Heart left ventricle (tissue), 16 donors: ENCODE data around the gene PLPPR1. TPM values are rescaled to one million over a fixed set of nuclear protein-coding genes. Genes with fewer than 3 reads are reported as not detected.

Source experiments
- ATAC-seq, 4 donors: fragments of 200-7000 bp; cut with Tn5 transposase; one replicate each; pipeline ENCODE4 v1.9.1; 2020 to 2022; ENCODE audit warnings: moderate library complexity in 4 of 4, mild to moderate bottlenecking in 3 of 4, moderate number of reproducible peaks in 1 of 4
- DNase-seq, 5 donors: peaks; one replicate each; pipeline ENCODE4 v3.0.0-alpha.2; 2020
- H3K27ac ChIP-seq, 12 donors: fragments of 200-600 bp; sonication (generic) in 4 of 12; one replicate each; pipeline versions ENCODE4 v1.5.0 to v1.8.0; 2016 to 2022; ENCODE audit warnings: mild to moderate bottlenecking in 2 of 12
- H3K27me3 ChIP-seq, 9 donors: fragments of 200-600 bp; sonication (generic) in 2 of 9; one replicate each; pipeline versions ENCODE4 v1.5.1 to v1.8.0; 2016 to 2022; ENCODE audit warnings: mild to moderate bottlenecking in 3 of 9
- H3K36me3 ChIP-seq, 9 donors: fragments of 200-600 bp; sonication (generic) in 2 of 9; one replicate each; pipeline versions ENCODE4 v1.5.0 to v1.8.0; 2018 to 2022; ENCODE audit warnings: mild to moderate bottlenecking in 2 of 9
- H3K4me1 ChIP-seq, 12 donors: fragments of 200-600 bp; sonication (generic) in 4 of 12; one replicate each; pipeline versions ENCODE4 v1.5.0 to v1.8.0; 2016 to 2022; ENCODE audit warnings: mild to moderate bottlenecking in 3 of 12
- H3K4me3 ChIP-seq, 12 donors: fragments of 200-600 bp; sonication (generic) in 4 of 12; one replicate each; pipeline versions ENCODE4 v1.5.0 to v1.8.0; 2017 to 2022; ENCODE audit warnings: mild to moderate bottlenecking in 9 of 12, moderate library complexity in 4 of 12
- H3K9me3 ChIP-seq, 12 donors: fragments of 200-600 bp; sonication (generic) in 4 of 12; one replicate each; pipeline versions ENCODE4 v1.5.0 to v1.8.0; 2016 to 2022; ENCODE audit warnings: mild to moderate bottlenecking in 1 of 12
- CTCF ChIP-seq, 12 donors: fragments of 200-600 bp; sonication (generic) in 4 of 12; IDR thresholded peaks; one replicate each; pipeline versions ENCODE4 v1.5.0 to v1.8.0; 2018 to 2022; ENCODE audit warnings: antibody characterized with exemption in 12 of 12, mild to moderate bottlenecking in 5 of 12
- POLR2A ChIP-seq, 2 donors: fragments of 450-650 bp; IDR thresholded peaks; one replicate each; pipeline ENCODE4 v1.6.1; 2017; ENCODE audit warnings: antibody characterized with exemption in 2 of 2, mild to moderate bottlenecking in 2 of 2, moderate library complexity in 2 of 2
- WGBS, 4 donors: extraction: QIAGEN DNeasy Blood & Tissue Kit in 2 of 4; methylation state at CpG; one replicate each; pipeline versions ENCODE4 v1.1.5 to v1.1.7; 2013 to 2018; 5-methylcytosine and 5-hydroxymethylcytosine counted together
- intact Hi-C, 10 donors: fragments of 100-400 bp; cut with DNase I; formaldehyde crosslinking; loops; one replicate each; pipeline versions ENCODE4 v1.11.1 to v1.14.2; 2022
- polyA plus RNA-seq, 2 donors: library from polyadenylated mRNA; stranded (reverse); fragments of 200-250 nt; gene quantifications; one replicate each; pipeline ENCODE4 v1.2.3, GENCODE V29; 2013
- total RNA-seq, 9 donors: library from RNA; depleted of rRNA in 2 of 9; stranded (reverse); fragments of >200 nt in 2 of 9; fragmentation: NEBNext Ultra II Directional in 3 of 9; extraction: Animal tissue kit (Norgen Biotek cat#: 25700) in 3 of 9; gene quantifications; one replicate each; pipeline versions ENCODE4 v1.1.0 to v1.2.4, GENCODE V29; 2016 to 2023
- donor health status: ischemic (EF 13 %, LVEDD 7.1; RV severe dilation, severe dysfunction).
- donor health status: healthy with polysubstance abuse.
- donor health status: DM: no; HTN: yes; CAD: no.
- donor health status: DM: no; HTN: no; CAD: no.
- donor health status: ischemic (EF 25% LVEDD 6.9; RV normal size, moderate dysfunction).
- donor health status: ischemic (EF 25% LVEDD 5.7; RV mildly dilated, moderate dysfunction).
- donor health status: healthy.
- donor health status: DM: yes; HTN: yes; CAD: no.
- donor health status: ischemic (EF 35%, LVEDD 5.7; RV mildly dilated, moderate dysfunction).
- donor health status: nonischemic (EF 11% LVEDD 7.7; RV severe dilation, severe dysfunction).
- donor health status: DM: yes; HTN: yes; CAD: no.
- donor health status: PGD.
- donor health status: ischemic (EF 29% LVEDD 5.4; RV normal size, mild dysfunction).
- donor health status: nonischemic (EF 23%, LVEDD 6.1; RV moderate dilation, normal function).

PLPPR1 gene
- total and polyA plus RNA-seq, 11 donors, result 0.33 TPM; not detected in 10

GRCh38 chr9:101367323-101367722 is 338.8 kb downstream of the PLPPR1 start:
- ATAC-seq (no peak), DNase-seq (no peak)
- H3K9me3 ChIP-seq, result peaks cover 0 to 2% (median 0%) of the 10 kb centered on the region in 12 donors
- WGBS, 4 donors, result 93 to 98% (median 96%) methylated on average over 3 of the region's 3 CpGs
- no peaks in the 10 kb centered on the region for H3K4me1 ChIP-seq
- no peaks in the 10 kb centered on the region for H3K36me3 ChIP-seq
- no peaks in the 10 kb centered on the region for H3K27me3 ChIP-seq
- intact Hi-C loops, result no loop called here
- TF ChIP-seq CTCF (IDR thresholded peaks at IDR 0.05) (no peak), POLR2A (IDR thresholded peaks at IDR 0.05) (no peak)
- H3K27ac ChIP-seq, result no peak overlapping the region
- H3K4me3 ChIP-seq, result no peak overlapping the region

- intact Hi-C loops, result no loop called here
- Histone ChIP-seq H3K36me3 (no peaks in the 10 kb centered on the region), H3K27ac (no peak overlapping the region), H3K9me3 (peaks cover 0 to 2% (median 0%) of the 10 kb centered on the region in 12 donors), H3K27me3 (no peaks in the 10 kb centered on the region), H3K4me1 (no peaks in the 10 kb centered on the region), H3K4me3 (no peak overlapping the region)
- ATAC-seq (no peak), DNase-seq (no peak)
- 64 to 78% (median 66%) methylated on average over 2 of the region's 2 CpGs for WGBS, 4 donors
- no peak for TF ChIP-seq POLR2A (IDR thresholded peaks at IDR 0.05)
- TF ChIP-seq CTCF (IDR thresholded peaks at IDR 0.05), result no peak
These were observed 340.8 kb downstream of the PLPPR1 start for GRCh38 chr9:101369286-101369685.

- WGBS, 4 donors, result 72 to 83% (median 73%) methylated on average over 2 of the region's 2 CpGs
- H3K4me3 ChIP-seq, result no peak overlapping the region
- H3K9me3 ChIP-seq, result peaks cover 0 to 2% (median 0%) of the 10 kb centered on the region in 12 donors
- H3K27ac ChIP-seq, result no peak overlapping the region
- DNase-seq, result no peak
- TF ChIP-seq CTCF (IDR thresholded peaks at IDR 0.05) (no peak), POLR2A (IDR thresholded peaks at IDR 0.05) (no peak)
- intact Hi-C loops, result no loop called here
- no peaks in the 10 kb centered on the region for H3K36me3 ChIP-seq
- ATAC-seq, result no peak
- H3K4me1 ChIP-seq, result no peaks in the 10 kb centered on the region
- H3K27me3 ChIP-seq, result no peaks in the 10 kb centered on the region
These were observed 341.5 kb downstream of the PLPPR1 start for GRCh38 chr9:101369884-101370531.

DNA sequence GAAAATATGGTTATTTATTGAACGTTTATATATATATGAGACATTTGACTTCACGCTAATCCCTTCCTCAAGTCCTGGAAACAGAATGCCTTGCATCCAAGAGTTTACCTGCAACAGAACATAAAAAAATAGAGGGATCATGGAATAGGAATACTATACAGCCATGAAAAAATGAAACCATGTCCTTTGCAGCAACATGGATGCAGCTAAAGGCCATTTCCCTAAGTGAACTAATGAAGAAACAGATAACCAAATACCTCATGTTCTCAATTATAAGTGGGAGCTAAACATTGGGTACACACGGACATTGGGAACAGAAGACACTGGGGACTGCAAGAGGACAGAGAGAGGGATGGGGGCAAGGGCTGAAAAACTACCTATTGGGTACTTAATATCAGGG is 343.3 kb downstream of the PLPPR1 start:
- DNase-seq (no peak), ATAC-seq (no peak)
- 91 to 94% (median 93%) methylated on average over 3 of the region's 3 CpGs for WGBS, 4 donors
- H3K27me3 ChIP-seq, result no peaks in the 10 kb centered on the region
- TF ChIP-seq CTCF (IDR thresholded peaks at IDR 0.05) (no peak), POLR2A (IDR thresholded peaks at IDR 0.05) (no peak)
- intact Hi-C loops, result no loop called here
- H3K27ac ChIP-seq, result no peak overlapping the region
- peaks cover 0 to 2% (median 0%) of the 10 kb centered on the region in 12 donors for H3K9me3 ChIP-seq
- H3K4me1 ChIP-seq, result no peaks in the 10 kb centered on the region
- no peaks in the 10 kb centered on the region for H3K36me3 ChIP-seq
- H3K4me3 ChIP-seq, result no peak overlapping the region
